Neural progenitor cell (in vitro differentiated cells): Measurements from ENCODE around the gene SYF2. TPM values are rescaled to one million over a fixed set of nuclear protein-coding genes. Genes with fewer than 3 reads are reported as not detected.

Experiments
- DNase-seq: peaks from one replicate; pipeline ENCODE4 v3.0.0-alpha.2; 2016; ENCODE audit warnings: low spot score
- H2AFZ ChIP-seq: fragments of 200-600 bp; sonication (generic); replicated peaks from 2 replicates; pipeline ENCODE4 v1.6.1; 2016; ENCODE audit warnings: antibody characterized with exemption
- H3F3A ChIP-seq: fragments of 200-600 bp; sonication (generic); 2 replicates; pipeline ENCODE4 v1.6.1; 2016; ENCODE audit warnings: antibody characterized with exemption, low read depth
- H3K27ac ChIP-seq: fragments of 200-600 bp; sonication (generic); 2 replicates; pipeline ENCODE4 v1.5.1; 2016; ENCODE audit warnings: mild to moderate bottlenecking
- H3K27me3 ChIP-seq: fragments of 200-600 bp; sonication (generic); 2 replicates; pipeline ENCODE4 v1.6.1; 2016; ENCODE audit warnings: mild to moderate bottlenecking, moderate library complexity
- H3K36me3 ChIP-seq: fragments of 200-600 bp; sonication (generic); 2 replicates; pipeline ENCODE4 v1.5.1; 2016
- H3K4me1 ChIP-seq: fragments of 200-600 bp; sonication (generic); 2 replicates; pipeline ENCODE4 v1.6.1; 2016; ENCODE audit warnings: mixed run types
- H3K4me2 ChIP-seq: fragments of 200-600 bp; sonication (generic); 2 replicates; pipeline ENCODE4 v1.6.1; 2016
- H3K4me3 ChIP-seq: fragments of 200-600 bp; sonication (generic); 2 replicates; pipeline ENCODE4 v1.5.1; 2016
- H3K79me2 ChIP-seq: fragments of 200-600 bp; sonication (generic); 2 replicates; pipeline ENCODE4 v1.6.1; 2016; ENCODE audit warnings: low read depth
- H3K9ac ChIP-seq: fragments of 200-600 bp; sonication (generic); 2 replicates; pipeline ENCODE4 v1.6.1; 2016
- H3K9me3 ChIP-seq: fragments of 200-600 bp; sonication (generic); 2 replicates; pipeline ENCODE4 v1.5.1; 2016; ENCODE audit warnings: low read depth
- H4K20me1 ChIP-seq: fragments of 200-600 bp; sonication (generic); 2 replicates; pipeline ENCODE4 v1.6.1; 2016; ENCODE audit warnings: low read depth
- H3K27ac Mint-ChIP-seq: 3 replicates; pipeline ENCODE4 v1.8.0; 2021; ENCODE audit warnings: mixed read lengths
- H3K27me3 Mint-ChIP-seq: 2 replicates; pipeline ENCODE4 v1.8.0; 2022; ENCODE audit warnings: low read depth, mild to moderate bottlenecking, inconsistent platforms, moderate library complexity, mixed read lengths; ENCODE audit not compliant: insufficient read depth
- H3K36me3 Mint-ChIP-seq: 3 replicates; pipeline ENCODE4 v1.8.0; 2021; ENCODE audit warnings: mixed read lengths
- H3K4me1 Mint-ChIP-seq: 3 replicates; pipeline ENCODE4 v1.8.0; 2021; ENCODE audit warnings: mixed read lengths
- H3K4me3 Mint-ChIP-seq: 3 replicates; pipeline ENCODE4 v1.8.0; 2021; ENCODE audit warnings: mild to moderate bottlenecking, moderate library complexity, mixed read lengths
- H3K9me3 Mint-ChIP-seq: 3 replicates; pipeline ENCODE4 v1.8.0; 2020; ENCODE audit warnings: mixed read lengths
- EZH2 ChIP-seq: fragments of 200-600 bp; sonication (generic); IDR thresholded peaks from 2 replicates; pipeline ENCODE4 v1.6.1; 2017; ENCODE audit warnings: antibody characterized with exemption, mild to moderate bottlenecking, moderate library complexity
- EZH2phosphoT487 ChIP-seq: fragments of 200-600 bp; sonication (generic); IDR thresholded peaks from 2 replicates; pipeline ENCODE4 v1.6.1; 2017; ENCODE audit warnings: antibody characterized with exemption
- total RNA-seq: library from RNA; depleted of rRNA; stranded (reverse); fragments of >200 nt; gene quantifications from 2 replicates; pipeline ENCODE4 v1.2.3, GENCODE V29; 2015; ENCODE audit warnings: low replicate concordance
- TF ChIP-seq, protein P1 (sequence below): fragments of 200-600 bp; sonication (generic); IDR thresholded peaks from 2 replicates; pipeline ENCODE4 v1.5.1; 2017; ENCODE audit warnings: antibody characterized with exemption, mild to moderate bottlenecking

Gene SYF2
- total RNA-seq, 1 donor from 2014 or later, result 114 TPM

- H3K36me3 ChIP-seq, result no peaks in the 10 kb centered on the region
- H3K9me3 ChIP-seq, result no peaks in the 10 kb centered on the region
- Mint-ChIP-seq H3K9me3 (no peaks in the 10 kb centered on the region), H3K27me3 (peaks cover 18% of the 10 kb centered on the region), H3K4me3 (no peak overlapping the region), H3K36me3 (no peaks in the 10 kb centered on the region), H3K27ac (no peak overlapping the region), H3K4me1 (peaks cover 23% of the 10 kb centered on the region)
- no peaks in the 10 kb centered on the region for H4K20me1 ChIP-seq
- no peak overlapping the region for H3K27ac ChIP-seq
- H3K4me2 ChIP-seq, result no peak overlapping the region
- no peak for DNase-seq
- H3K27me3 ChIP-seq, result no peaks in the 10 kb centered on the region
- TF ChIP-seq, protein P1, sequence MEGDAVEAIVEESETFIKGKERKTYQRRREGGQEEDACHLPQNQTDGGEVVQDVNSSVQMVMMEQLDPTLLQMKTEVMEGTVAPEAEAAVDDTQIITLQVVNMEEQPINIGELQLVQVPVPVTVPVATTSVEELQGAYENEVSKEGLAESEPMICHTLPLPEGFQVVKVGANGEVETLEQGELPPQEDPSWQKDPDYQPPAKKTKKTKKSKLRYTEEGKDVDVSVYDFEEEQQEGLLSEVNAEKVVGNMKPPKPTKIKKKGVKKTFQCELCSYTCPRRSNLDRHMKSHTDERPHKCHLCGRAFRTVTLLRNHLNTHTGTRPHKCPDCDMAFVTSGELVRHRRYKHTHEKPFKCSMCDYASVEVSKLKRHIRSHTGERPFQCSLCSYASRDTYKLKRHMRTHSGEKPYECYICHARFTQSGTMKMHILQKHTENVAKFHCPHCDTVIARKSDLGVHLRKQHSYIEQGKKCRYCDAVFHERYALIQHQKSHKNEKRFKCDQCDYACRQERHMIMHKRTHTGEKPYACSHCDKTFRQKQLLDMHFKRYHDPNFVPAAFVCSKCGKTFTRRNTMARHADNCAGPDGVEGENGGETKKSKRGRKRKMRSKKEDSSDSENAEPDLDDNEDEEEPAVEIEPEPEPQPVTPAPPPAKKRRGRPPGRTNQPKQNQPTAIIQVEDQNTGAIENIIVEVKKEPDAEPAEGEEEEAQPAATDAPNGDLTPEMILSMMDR, result no peak
- TF ChIP-seq EZH2 (no peak), EZH2phosphoT487 (no peak)
- peaks cover 10% of the 10 kb centered on the region for H3F3A ChIP-seq
- H3K4me1 ChIP-seq, result peaks cover 19% of the 10 kb centered on the region
- H3K9ac ChIP-seq, result no peak overlapping the region
- H3K4me3 ChIP-seq, result no peak overlapping the region
- no peaks in the 10 kb centered on the region for H3K79me2 ChIP-seq
- H2AFZ ChIP-seq, result no peak overlapping the region
These were observed 37.7 kb downstream of the SYF2 start for GRCh38 chr1:25194572-25195020.

GRCh38 chr1:25194054-25194453 is 38.2 kb downstream of the SYF2 start:
- DNase-seq, result no peak
- Mint-ChIP-seq H3K36me3 (no peaks in the 10 kb centered on the region), H3K4me1 (peaks cover 18% of the 10 kb centered on the region), H3K27ac (peak overlapping the region; percentile 6), H3K9me3 (no peaks in the 10 kb centered on the region), H3K27me3 (peaks cover 18% of the 10 kb centered on the region), H3K4me3 (no peak overlapping the region)
- no peak overlapping the region for H3K4me2 ChIP-seq
- H3K36me3 ChIP-seq, result no peaks in the 10 kb centered on the region
- no peaks in the 10 kb centered on the region for H4K20me1 ChIP-seq
- no peak overlapping the region for H3K27ac ChIP-seq
- H3K4me1 ChIP-seq, result peaks cover 19% of the 10 kb centered on the region
- H3F3A ChIP-seq, result peaks cover 10% of the 10 kb centered on the region
- no peak overlapping the region for H3K4me3 ChIP-seq
- no peak for TF ChIP-seq EZH2phosphoT487
- H3K27me3 ChIP-seq, result no peaks in the 10 kb centered on the region
- H2AFZ ChIP-seq, result no peak overlapping the region
- no peaks in the 10 kb centered on the region for H3K9me3 ChIP-seq
- no peaks in the 10 kb centered on the region for H3K79me2 ChIP-seq
- no peak overlapping the region for H3K9ac ChIP-seq

GRCh38 chr1:25193229-25193628 is 39.1 kb downstream of the SYF2 start:
- H3K4me1 Mint-ChIP-seq, result peaks cover 15% of the 10 kb centered on the region
- H3K9me3 Mint-ChIP-seq, result no peaks in the 10 kb centered on the region
- no peak overlapping the region for H3K4me3 ChIP-seq
- no peak overlapping the region for H3K27ac ChIP-seq
- H3K4me1 ChIP-seq, result peaks cover 15% of the 10 kb centered on the region
- no peak overlapping the region for H3K4me2 ChIP-seq
- H3K36me3 ChIP-seq, result no peaks in the 10 kb centered on the region
- H3F3A ChIP-seq, result peaks cover 3% of the 10 kb centered on the region
- no peaks in the 10 kb centered on the region for H3K27me3 ChIP-seq
- no peak overlapping the region for H3K27ac Mint-ChIP-seq
- no peaks in the 10 kb centered on the region for H3K36me3 Mint-ChIP-seq
- H3K4me3 Mint-ChIP-seq, result no peak overlapping the region
- TF ChIP-seq, protein P1, result no peak
- no peak for TF ChIP-seq EZH2
- no peak for DNase-seq
- peak overlapping the region; percentile 63 for H2AFZ ChIP-seq
- H3K79me2 ChIP-seq, result no peaks in the 10 kb centered on the region
- H4K20me1 ChIP-seq, result no peaks in the 10 kb centered on the region
- peaks cover 16% of the 10 kb centered on the region for H3K27me3 Mint-ChIP-seq
- H3K9ac ChIP-seq, result no peak overlapping the region
- H3K9me3 ChIP-seq, result no peaks in the 10 kb centered on the region

DNA sequence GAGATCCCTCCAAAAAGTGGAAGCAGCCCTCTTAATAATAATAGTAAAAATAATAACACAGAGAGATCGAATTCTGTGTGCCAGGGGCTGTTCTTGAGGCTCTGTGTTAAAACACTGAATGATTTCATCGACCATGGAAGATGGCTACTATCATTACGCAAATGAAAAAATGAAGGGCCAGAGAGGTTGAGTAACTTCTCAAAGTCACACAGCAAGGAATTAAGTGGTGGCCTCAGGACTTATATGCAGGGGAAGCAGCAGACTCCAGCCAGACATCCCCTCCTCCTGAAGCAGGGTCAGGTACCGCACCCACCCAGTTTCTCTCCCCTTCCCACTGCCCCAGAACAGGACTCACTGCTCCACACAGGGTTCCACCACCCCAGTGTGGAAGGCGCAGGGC is 40.1 kb downstream of the SYF2 start:
- no peak overlapping the region for H3K4me3 Mint-ChIP-seq
- H3K36me3 Mint-ChIP-seq, result no peaks in the 10 kb centered on the region
- peaks cover 4% of the 10 kb centered on the region for H3K4me1 ChIP-seq
- H3K27me3 Mint-ChIP-seq, result peaks cover 16% of the 10 kb centered on the region
- peaks cover 9% of the 10 kb centered on the region for H3K4me1 Mint-ChIP-seq
- no peaks in the 10 kb centered on the region for H3K36me3 ChIP-seq
- H3K79me2 ChIP-seq, result no peaks in the 10 kb centered on the region
- H3F3A ChIP-seq, result no peaks in the 10 kb centered on the region
- TF ChIP-seq, protein P1, result no peak
- TF ChIP-seq EZH2phosphoT487 (no peak), EZH2 (no peak)
- no peak overlapping the region for H3K27ac ChIP-seq
- no peaks in the 10 kb centered on the region for H4K20me1 ChIP-seq
- H3K9me3 ChIP-seq, result no peaks in the 10 kb centered on the region
- no peak overlapping the region for H3K9ac ChIP-seq
- no peaks in the 10 kb centered on the region for H3K9me3 Mint-ChIP-seq
- H3K4me2 ChIP-seq, result no peak overlapping the region
- no peak overlapping the region for H3K4me3 ChIP-seq
- H2AFZ ChIP-seq, result no peak overlapping the region
- no peak for DNase-seq
- no peak overlapping the region for H3K27ac Mint-ChIP-seq
- no peaks in the 10 kb centered on the region for H3K27me3 ChIP-seq
